OCI-M2 (cell line): Measurements from ENCODE around the gene ANO4.
"Not testable (repeated sequence)": the region's sequence is repeated elsewhere in the genome, so short reads cannot be mapped to it uniquely, and the experiment has no call there.

Experiments
- DNase-seq: peaks from one replicate; lab custom pipeline; 2025; ENCODE audit not compliant: unreplicated experiment; lab: John Stamatoyannopoulos, UW

Gene ANO4

GRCh38 chr12:100868487-100868886 lies 73.9 kb downstream of the ANO4 start:
- DNase-seq: no peak

GRCh38 chr12:100871195-100871734 lies 76.7 kb downstream of the ANO4 start:
- no peak for DNase-seq

GRCh38 chr12:100875156-100875555 lies 80.6 kb downstream of the ANO4 start:
- no peak for DNase-seq

- no peak for DNase-seq
Measured at GRCh38 chr12:100875771-100876170, 81.2 kb downstream of the ANO4 start.

- no peak for DNase-seq
Measured at GRCh38 chr12:100877776-100878175, 83.2 kb downstream of the ANO4 start.

GRCh38 chr12:100895192-100895591 lies 100.6 kb downstream of the ANO4 start:
- DNase-seq: no peak

GRCh38 chr12:100896192-100896591 lies 101.6 kb downstream of the ANO4 start:
- DNase-seq: no peak

- DNase-seq: no peak
Measured at GRCh38 chr12:100897240-100897639, 102.7 kb downstream of the ANO4 start.

- no peak for DNase-seq
Measured at GRCh38 chr12:100899301-100899700, 104.7 kb downstream of the ANO4 start.

GRCh38 chr12:100900808-100901207 lies 106.2 kb downstream of the ANO4 start:
- DNase-seq: no peak

- DNase-seq: no peak
Measured at GRCh38 chr12:100901266-100901665, 106.7 kb downstream of the ANO4 start.

- DNase-seq: no peak
Measured at GRCh38 chr12:100904270-100904669, 109.7 kb downstream of the ANO4 start.

GRCh38 chr12:100908501-100908900 lies 113.9 kb downstream of the ANO4 start:
- DNase-seq: no peak

GRCh38 chr12:100913872-100914592 lies 119.5 kb downstream of the ANO4 start:
- DNase-seq: no peak

- no peak for DNase-seq
Measured at GRCh38 chr12:100919116-100919515, 124.5 kb downstream of the ANO4 start.

GRCh38 chr12:100920493-100920892 lies 125.9 kb downstream of the ANO4 start:
- DNase-seq: no peak

GRCh38 chr12:100926669-100927248 lies 132.2 kb downstream of the ANO4 start:
- no peak for DNase-seq

GRCh38 chr12:100927826-100928225 lies 133.2 kb downstream of the ANO4 start:
- DNase-seq: no peak

GRCh38 chr12:100932571-100932970 lies 138.0 kb downstream of the ANO4 start:
- DNase-seq: no peak

GRCh38 chr12:100933531-100933930 lies 139.0 kb downstream of the ANO4 start:
- not testable (repeated sequence) for DNase-seq

GRCh38 chr12:100935929-100936328 lies 141.4 kb downstream of the ANO4 start:
- no peak for DNase-seq

- no peak for DNase-seq
Measured at GRCh38 chr12:100936661-100937060, 142.1 kb downstream of the ANO4 start.

- no peak for DNase-seq
Measured at GRCh38 chr12:100940503-100940902, 145.9 kb downstream of the ANO4 start.
